Neuronal stem cell (in vitro differentiated cells): ENCODE results near the gene GTF3C1.

Experiments
- DNase-seq: peaks from one replicate; pipeline ENCODE4 v3.0.0-alpha.2; 2013; ENCODE audit warnings: low spot score
- H2AFZ ChIP-seq: one replicate; pipeline ENCODE4 v1.6.1; 2013; ENCODE audit warnings: mild to moderate bottlenecking, low read length, inconsistent platforms
- H2AK5ac ChIP-seq: 2 replicates; pipeline ENCODE4 v1.6.1; 2013; ENCODE audit warnings: low read depth, mild to moderate bottlenecking, inconsistent platforms, low read length, moderate library complexity, mixed read lengths
- H2BK120ac ChIP-seq: 2 replicates; pipeline ENCODE4 v1.6.1; 2013; ENCODE audit warnings: low read depth, mild to moderate bottlenecking, inconsistent platforms, low read length, moderate library complexity, mixed read lengths
- H2BK12ac ChIP-seq: one replicate; pipeline ENCODE4 v1.6.1; 2013; ENCODE audit warnings: low read length, inconsistent platforms
- H2BK15ac ChIP-seq: 2 replicates; pipeline ENCODE4 v1.6.1; 2013; ENCODE audit warnings: mild to moderate bottlenecking, low read length, inconsistent platforms, mixed read lengths
- H2BK5ac ChIP-seq: one replicate; pipeline ENCODE4 v1.6.1; 2013; ENCODE audit warnings: inconsistent platforms, mild to moderate bottlenecking, low read length, moderate library complexity
- H3K14ac ChIP-seq: one replicate; pipeline ENCODE4 v1.6.1; 2013; ENCODE audit warnings: low read length, inconsistent platforms
- H3K18ac ChIP-seq: 2 replicates; pipeline ENCODE4 v1.6.1; 2013; ENCODE audit warnings: low read length, inconsistent platforms
- H3K23ac ChIP-seq: 2 replicates; pipeline ENCODE4 v1.6.1; 2013; ENCODE audit warnings: low read depth, mild to moderate bottlenecking, mixed read lengths, low read length, inconsistent platforms; ENCODE audit not compliant: poor library complexity
- H3K27ac ChIP-seq: replicated peaks from 3 replicates; pipeline ENCODE4 v1.5.1; 2013; ENCODE audit warnings: low read length, inconsistent platforms
- H3K27me3 ChIP-seq, 3 experiments: 2 replicates each; pipeline ENCODE4 v1.6.1; 2013; ENCODE audit warnings: low read length in 3 of 3, mild to moderate bottlenecking in 2 of 3, inconsistent platforms in 1 of 3, low read depth in 1 of 3, mixed read lengths in 1 of 3, moderate library complexity in 1 of 3; ENCODE audit not compliant: control insufficient read depth in 3 of 3, insufficient read depth in 3 of 3
- H3K36me3 ChIP-seq, 2 donors: replicated peaks in 1 of 2; 2 replicates each; pipeline ENCODE4 v1.6.1; 2013; ENCODE audit warnings: low read length in 2 of 2; ENCODE audit not compliant: control insufficient read depth in 2 of 2, insufficient read depth in 2 of 2
- H3K4ac ChIP-seq: 2 replicates; pipeline ENCODE4 v1.6.1; 2013; ENCODE audit warnings: inconsistent platforms, mild to moderate bottlenecking, low read length, moderate library complexity
- H3K4me1 ChIP-seq, 2 donors: 1 replicate in 1 of 2; 2 replicates in 1 of 2; pipeline ENCODE4 v1.6.1; 2013; ENCODE audit warnings: low read length in 2 of 2, low read depth in 1 of 2; ENCODE audit not compliant: control insufficient read depth in 2 of 2, insufficient read depth in 1 of 2
- H3K4me2 ChIP-seq: one replicate; pipeline ENCODE4 v1.6.1; 2013; ENCODE audit warnings: mild to moderate bottlenecking, low read length, inconsistent platforms; ENCODE audit not compliant: insufficient read depth, poor library complexity, severe bottlenecking
- H3K4me3 ChIP-seq, 2 donors: 2 replicates each; pipeline ENCODE4 v1.5.1; 2013; ENCODE audit warnings: low read length in 2 of 2, mild to moderate bottlenecking in 2 of 2, inconsistent platforms in 1 of 2, moderate library complexity in 1 of 2
- H3K79me1 ChIP-seq: one replicate; pipeline ENCODE4 v1.6.1; 2013; ENCODE audit warnings: low read depth, mild to moderate bottlenecking, inconsistent platforms, low read length, moderate library complexity
- H3K9ac ChIP-seq: one replicate; pipeline ENCODE4 v1.6.1; 2013; ENCODE audit warnings: mild to moderate bottlenecking, low read depth, low read length, inconsistent platforms; ENCODE audit not compliant: poor library complexity
- H3K9me3 ChIP-seq, 2 donors: replicated peaks in 1 of 2; 2 replicates each; pipeline versions ENCODE3 to v1.6.1; 2013; ENCODE audit warnings: low read length in 2 of 2, mild to moderate bottlenecking in 2 of 2, inconsistent platforms in 1 of 2, low read depth in 1 of 2, mixed read lengths in 1 of 2, moderate library complexity in 1 of 2; ENCODE audit not compliant: control insufficient read depth in 2 of 2, insufficient read depth in 1 of 2
- H4K8ac ChIP-seq: one replicate; pipeline ENCODE4 v1.6.1; 2013; ENCODE audit warnings: low read depth, mild to moderate bottlenecking, inconsistent platforms, low read length, moderate library complexity
- H4K91ac ChIP-seq: one replicate; pipeline ENCODE4 v1.6.1; 2013; ENCODE audit warnings: low read length, low read depth, mild to moderate bottlenecking, inconsistent platforms; ENCODE audit not compliant: poor library complexity
- WGBS, 2 donors: extraction: QIAGEN DNeasy Blood & Tissue Kit; methylation state at CpG; one replicate each; pipeline ENCODE4 v1.1.7; 2013; ENCODE audit warnings: missing lambda C conversion rate in 2 of 2, mixed read lengths in 1 of 2; ENCODE audit not compliant: insufficient read length in 2 of 2, insufficient replicate concordance in 1 of 2; ENCODE audit errors: extremely low coverage in 2 of 2; 5-methylcytosine and 5-hydroxymethylcytosine counted together

GTF3C1 gene

DNA sequence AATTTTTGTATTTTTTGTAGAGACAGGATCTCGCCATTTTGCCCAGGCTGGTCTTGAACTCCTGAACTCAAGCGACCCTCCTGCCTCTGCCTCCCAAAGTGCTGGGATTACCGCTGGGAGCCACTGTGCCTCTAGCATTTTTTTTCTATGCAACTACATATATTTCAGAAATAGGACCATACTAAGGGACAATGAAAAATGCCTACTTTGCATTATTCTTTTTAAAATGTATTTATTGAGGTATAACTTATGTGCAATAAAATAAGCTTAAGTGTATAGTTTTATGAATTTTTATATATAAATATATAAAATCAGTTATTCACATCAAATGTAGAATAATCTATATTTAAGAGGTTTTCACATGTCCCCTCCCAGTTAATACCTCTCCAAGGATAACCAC is 38.3 kb upstream of the GTF3C1 start:
- WGBS, 2 donors, result no CpG with 5 or more reads among the region's 3 CpGs
- Histone ChIP-seq H4K91ac (no peak overlapping the region), H3K4me3 (no peak overlapping the region)

DNA sequence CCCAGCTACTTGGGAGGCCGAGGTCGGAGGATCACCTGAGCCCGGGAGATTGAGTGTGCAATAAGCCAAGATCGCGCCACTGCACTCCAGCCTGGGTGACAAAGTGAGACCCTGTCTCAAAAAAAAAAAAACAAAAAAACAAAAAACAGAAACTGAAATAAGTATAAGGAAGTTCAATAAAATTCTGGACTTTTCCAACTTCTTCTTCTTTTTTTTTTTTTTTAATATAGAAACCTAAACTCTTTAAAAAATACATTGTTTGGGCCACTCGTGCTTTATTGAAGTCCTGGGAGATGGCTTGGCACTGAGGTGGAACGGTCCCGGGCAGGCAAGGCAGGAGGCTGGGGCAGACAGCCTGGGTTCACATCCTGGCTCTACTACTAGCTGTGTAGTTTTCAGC is 37.0 kb upstream of the GTF3C1 start:
- H2BK5ac ChIP-seq, result no peak overlapping the region
- peaks cover 0 to 3% of the 10 kb centered on the region in 2 donors for H3K4me1 ChIP-seq
- H3K27me3 ChIP-seq, result no peaks in the 10 kb centered on the region
- no peak overlapping the region for H3K9ac ChIP-seq
- no peak overlapping the region for H3K27ac ChIP-seq
- H3K23ac ChIP-seq, result no peak overlapping the region
- H3K14ac ChIP-seq, result no peak overlapping the region
- no peak overlapping the region for H2BK12ac ChIP-seq
- H3K4ac ChIP-seq, result no peak overlapping the region
- no peak overlapping the region for H3K4me3 ChIP-seq
- H2AFZ ChIP-seq, result no peak overlapping the region
- H3K79me1 ChIP-seq, result no peaks in the 10 kb centered on the region
- H2BK15ac ChIP-seq, result no peak overlapping the region
- no peak overlapping the region for H3K18ac ChIP-seq
- H2AK5ac ChIP-seq, result no peak overlapping the region
- no peak overlapping the region for H3K4me2 ChIP-seq
- no CpG with 5 or more reads among the region's 8 CpGs for WGBS, 2 donors
- H3K36me3 ChIP-seq, result peaks cover 3 to 15% of the 10 kb centered on the region in 2 donors
- H2BK120ac ChIP-seq, result no peak overlapping the region
- H4K8ac ChIP-seq, result no peak overlapping the region
- H3K9me3 ChIP-seq, result peaks cover 0 to 3% of the 10 kb centered on the region in 2 donors
- no peak overlapping the region for H4K91ac ChIP-seq
- DNase-seq, result no peak

More for the DNA sequence above, 38.3 kb upstream of the GTF3C1 start:
- no peak overlapping the region for H4K8ac ChIP-seq
- H3K79me1 ChIP-seq, result no peaks in the 10 kb centered on the region
- H3K36me3 ChIP-seq, result peaks cover 3 to 5% of the 10 kb centered on the region in 2 donors
- no peak overlapping the region for H3K18ac ChIP-seq
- no peak overlapping the region for H2BK5ac ChIP-seq
- H3K9me3 ChIP-seq, result peaks cover 0 to 3% of the 10 kb centered on the region in 2 donors
- no peak overlapping the region for H2AK5ac ChIP-seq
- no peak overlapping the region for H3K4me2 ChIP-seq
- H3K9ac ChIP-seq, result no peak overlapping the region
- no peak overlapping the region for H3K14ac ChIP-seq
- DNase-seq, result no peak
- H3K23ac ChIP-seq, result no peak overlapping the region
- no peak overlapping the region for H2BK120ac ChIP-seq
- H2BK12ac ChIP-seq, result no peak overlapping the region
- H3K27me3 ChIP-seq, result no peaks in the 10 kb centered on the region
- no peak overlapping the region for H2AFZ ChIP-seq
- no peak overlapping the region for H2BK15ac ChIP-seq
- no peak overlapping the region for H3K4ac ChIP-seq
- no peaks in the 10 kb centered on the region for H3K4me1 ChIP-seq
- H3K27ac ChIP-seq, result no peak overlapping the region

GRCh38 chr16:27585200-27585599 is 35.5 kb upstream of the GTF3C1 start:
- no peak overlapping the region for H3K4me2 ChIP-seq
- H2BK12ac ChIP-seq, result no peak overlapping the region
- H4K91ac ChIP-seq, result no peak overlapping the region
- H2BK120ac ChIP-seq, result no peak overlapping the region
- H2AFZ ChIP-seq, result no peak overlapping the region
- no peak overlapping the region for H3K9ac ChIP-seq
- no peak overlapping the region for H2BK5ac ChIP-seq
- H3K14ac ChIP-seq, result no peak overlapping the region
- H3K36me3 ChIP-seq, result peaks cover 3 to 17% of the 10 kb centered on the region in 2 donors
- no peak overlapping the region for H3K23ac ChIP-seq
- H3K27me3 ChIP-seq, result no peaks in the 10 kb centered on the region
- no peak overlapping the region for H3K18ac ChIP-seq
- peaks cover 0 to 3% of the 10 kb centered on the region in 2 donors for H3K4me1 ChIP-seq
- no peaks in the 10 kb centered on the region for H3K79me1 ChIP-seq
- H3K27ac ChIP-seq, result no peak overlapping the region
- H3K4me3 ChIP-seq, result no peak overlapping the region
- H4K8ac ChIP-seq, result no peak overlapping the region
- no peak overlapping the region for H2BK15ac ChIP-seq
- WGBS, 2 donors, result no CpG with 5 or more reads among the region's 5 CpGs
- no peak overlapping the region for H3K4ac ChIP-seq
- no peak overlapping the region for H2AK5ac ChIP-seq
- no peak for DNase-seq
- peaks cover 0 to 3% of the 10 kb centered on the region in 2 donors for H3K9me3 ChIP-seq

DNA sequence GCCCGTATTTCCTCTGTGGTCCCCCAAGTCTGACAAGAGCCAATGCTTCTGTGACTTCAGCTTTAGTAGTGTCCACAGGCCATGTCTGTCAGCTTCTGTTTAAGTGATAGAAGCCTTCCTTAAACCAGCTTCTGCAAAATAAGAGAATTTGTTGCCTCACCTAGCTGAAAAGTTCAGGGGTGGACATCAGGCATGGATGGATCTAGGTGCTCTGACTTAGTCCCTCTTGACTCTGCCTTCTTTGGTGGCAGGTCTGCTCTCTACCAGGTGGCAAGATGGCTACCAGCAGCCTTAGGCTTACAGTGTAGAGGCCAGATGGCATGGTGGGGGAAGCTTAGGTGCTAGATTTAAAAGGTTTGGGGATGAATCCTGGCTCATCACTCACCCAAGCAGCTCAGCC is 33.9 kb upstream of the GTF3C1 start:
- no peak overlapping the region for H3K9ac ChIP-seq
- no peak overlapping the region for H3K18ac ChIP-seq
- no peak overlapping the region for H3K14ac ChIP-seq
- no CpG with 5 or more reads among the region's 1 CpG for WGBS, 2 donors
- H3K36me3 ChIP-seq, result peaks cover 3 to 18% of the 10 kb centered on the region in 2 donors
- peaks cover 0 to 3% of the 10 kb centered on the region in 2 donors for H3K4me1 ChIP-seq
- no peak overlapping the region for H3K4me2 ChIP-seq
- DNase-seq, result no peak
- no peak overlapping the region for H2BK5ac ChIP-seq
- H4K91ac ChIP-seq, result no peak overlapping the region
- no peaks in the 10 kb centered on the region for H3K27me3 ChIP-seq
- H3K9me3 ChIP-seq, result peaks cover 0 to 3% of the 10 kb centered on the region in 2 donors
- H3K4ac ChIP-seq, result no peak overlapping the region
- H2BK120ac ChIP-seq, result no peak overlapping the region
- no peak overlapping the region for H2BK15ac ChIP-seq
- no peak overlapping the region for H2BK12ac ChIP-seq
- no peak overlapping the region for H4K8ac ChIP-seq
- H3K23ac ChIP-seq, result no peak overlapping the region
- no peaks in the 10 kb centered on the region for H3K79me1 ChIP-seq
- H2AFZ ChIP-seq, result no peak overlapping the region
- no peak overlapping the region for H3K4me3 ChIP-seq
- H2AK5ac ChIP-seq, result no peak overlapping the region
- no peak overlapping the region for H3K27ac ChIP-seq
